Natural killer cell (primary cell): ENCODE results near the gene NMB. TPM values are rescaled to one million over a fixed set of nuclear protein-coding genes. Genes with fewer than 3 reads are reported as not detected.

Experiments used
- ATAC-seq, 3 donors: fragments of 150-1000 bp in 2 of 3; fragments of 200-7000 bp in 1 of 3; cut with Tn5 transposase; 1 replicate in 1 of 3; 2 replicates in 2 of 3; pipeline ENCODE4 v1.10.0; 2021; ENCODE audit warnings: mild to moderate bottlenecking in 2 of 3, moderate library complexity in 2 of 3
- DNase-seq, 2 donors: peaks; one replicate each; pipeline versions ENCODE4 v3.0.0 to v3.0.0-alpha.2; 2013 to 2021; ENCODE audit warnings: mixed read lengths in 1 of 2
- H3K27ac ChIP-seq: one replicate; pipeline ENCODE4 v1.5.1; 2013; ENCODE audit warnings: mild to moderate bottlenecking, low read length
- H3K27me3 ChIP-seq: one replicate; pipeline ENCODE4 v1.6.1; 2013; ENCODE audit warnings: low read length; ENCODE audit not compliant: control insufficient read depth, insufficient read depth
- H3K36me3 ChIP-seq: one replicate; pipeline ENCODE4 v1.6.1; 2013; ENCODE audit warnings: low read length; ENCODE audit not compliant: control insufficient read depth, insufficient read depth
- H3K4me1 ChIP-seq: one replicate; pipeline ENCODE4 v1.6.1; 2013; ENCODE audit warnings: low read length; ENCODE audit not compliant: control insufficient read depth, insufficient read depth
- H3K4me3 ChIP-seq: one replicate; pipeline ENCODE4 v1.5.1; 2013; ENCODE audit warnings: low read length
- H3K9me3 ChIP-seq: one replicate; pipeline ENCODE4 v1.6.1; 2013; ENCODE audit warnings: low read length; ENCODE audit not compliant: control insufficient read depth, insufficient read depth
- H3K27ac Mint-ChIP-seq, 2 donors: one replicate each; pipeline ENCODE4 v1.8.0; 2022; ENCODE audit warnings: mild to moderate bottlenecking in 2 of 2, mixed read lengths in 2 of 2, moderate library complexity in 1 of 2
- H3K27me3 Mint-ChIP-seq, 2 donors: one replicate each; pipeline ENCODE4 v1.8.0; 2022; ENCODE audit warnings: low read depth in 2 of 2, mixed read lengths in 2 of 2
- H3K36me3 Mint-ChIP-seq: one replicate; pipeline ENCODE4 v1.8.0; 2022; ENCODE audit warnings: mixed read lengths
- H3K4me1 Mint-ChIP-seq, 2 donors: one replicate each; pipeline ENCODE4 v1.8.0; 2022; ENCODE audit warnings: mixed read lengths in 2 of 2
- H3K4me3 Mint-ChIP-seq: one replicate; pipeline ENCODE4 v1.8.0; 2022; ENCODE audit warnings: mild to moderate bottlenecking, moderate library complexity, mixed read lengths
- H3K9me3 Mint-ChIP-seq, 2 donors: one replicate each; pipeline ENCODE4 v1.8.0; 2022; ENCODE audit warnings: mixed read lengths in 2 of 2
- CTCF ChIP-seq: fragments of 200-600 bp; IDR thresholded peaks from one replicate; pipeline ENCODE4 v1.8.0; 2022; ENCODE audit warnings: antibody characterized with exemption
- WGBS: methylation state at CpG from one replicate; pipeline ENCODE4 v1.1.7; 2013; ENCODE audit warnings: missing lambda C conversion rate; ENCODE audit not compliant: insufficient coverage; 5-methylcytosine and 5-hydroxymethylcytosine counted together
- intact Hi-C: fragments of 100-400 bp; cut with micrococcal nuclease; formaldehyde crosslinking; loops from one replicate; pipeline ENCODE4 v1.14.2; 2022
- total RNA-seq, 4 donors: library from RNA; stranded (reverse); fragments of 120-200 nt in 1 of 4; gene quantifications; one replicate each; pipeline versions ENCODE4 v1.2.3 to v1.2.4, GENCODE V29; 2013 to 2022

NMB gene
- total RNA-seq, 3 donors from 2014 or later (not counting 1 experiment from before 2014, with no cell fraction given): 3.8 to 6.4 (median 5.1) TPM

GRCh38 chr15:84668221-84668982 is 10.4 kb upstream of the NMB start:
- H3K4me3 Mint-ChIP-seq: no peak overlapping the region
- no peak overlapping the region for H3K4me3 ChIP-seq
- ATAC-seq (no peak), DNase-seq (no peak)
- no peaks in the 10 kb centered on the region for H3K27me3 Mint-ChIP-seq
- no peak overlapping the region for H3K27ac Mint-ChIP-seq
- H3K9me3 Mint-ChIP-seq: no peaks in the 10 kb centered on the region
- no peaks in the 10 kb centered on the region for H3K36me3 Mint-ChIP-seq
- WGBS: 100% methylated on average over 1 of the region's 3 CpGs
- no peaks in the 10 kb centered on the region for H3K27me3 ChIP-seq
- peaks cover 35% of the 10 kb centered on the region for H3K36me3 ChIP-seq
- H3K9me3 ChIP-seq: no peaks in the 10 kb centered on the region
- H3K27ac ChIP-seq: no peak overlapping the region
- no peak for TF ChIP-seq CTCF
- intact Hi-C loops: no loop called here
- no peaks in the 10 kb centered on the region for H3K4me1 Mint-ChIP-seq
- H3K4me1 ChIP-seq: no peaks in the 10 kb centered on the region

- no peak overlapping the region for H3K27ac ChIP-seq
- no peaks in the 10 kb centered on the region for H3K27me3 ChIP-seq
- no peak overlapping the region for H3K4me3 Mint-ChIP-seq
- no peaks in the 10 kb centered on the region for H3K9me3 Mint-ChIP-seq
- no peaks in the 10 kb centered on the region for H3K36me3 Mint-ChIP-seq
- no peaks in the 10 kb centered on the region for H3K4me1 Mint-ChIP-seq
- H3K27ac Mint-ChIP-seq: peak overlapping the region in 1 of 2 donors; percentile 1
- H3K4me3 ChIP-seq: no peak overlapping the region
- ATAC-seq (no peak), DNase-seq (no peak)
- no peak for TF ChIP-seq CTCF
- 87% methylated on average over 2 of the region's 2 CpGs for WGBS
- no peaks in the 10 kb centered on the region for H3K9me3 ChIP-seq
- intact Hi-C loops: no loop called here
- H3K4me1 ChIP-seq: no peaks in the 10 kb centered on the region
- H3K36me3 ChIP-seq: peaks cover 29% of the 10 kb centered on the region
- no peaks in the 10 kb centered on the region for H3K27me3 Mint-ChIP-seq
Measured at GRCh38 chr15:84666373-84666772, 8.4 kb upstream of the NMB start.

- no peaks in the 10 kb centered on the region for H3K9me3 ChIP-seq
- Mint-ChIP-seq H3K27me3 (no peaks in the 10 kb centered on the region), H3K4me1 (peaks cover 21 to 32% of the 10 kb centered on the region in 2 donors), H3K36me3 (no peaks in the 10 kb centered on the region), H3K4me3 (no peak overlapping the region), H3K9me3 (no peaks in the 10 kb centered on the region), H3K27ac (peak overlapping the region in 1 of 2 donors; percentile 41)
- peaks cover 7% of the 10 kb centered on the region for H3K36me3 ChIP-seq
- intact Hi-C loops: no loop called here
- H3K27ac ChIP-seq: no peak overlapping the region
- no peaks in the 10 kb centered on the region for H3K27me3 ChIP-seq
- DNase-seq (no peak), ATAC-seq (no peak)
- WGBS: 97% methylated on average over 10 of the region's 10 CpGs
- H3K4me3 ChIP-seq: no peak overlapping the region
- H3K4me1 ChIP-seq: peaks cover 16% of the 10 kb centered on the region
- no peak for TF ChIP-seq CTCF
Measured at GRCh38 chr15:84661001-84661400, 3.0 kb upstream of the NMB start.
